HepG2 (cell line): ENCODE measurements around the gene RAB3D. TPM values are rescaled to one million over a fixed set of nuclear protein-coding genes. Genes with fewer than 3 reads are reported as not detected.
A peak's percentile ranks its signal among the peaks of the same experiment; 100 is the strongest.

ENCODE experiments used
- BORCS8-MEF2B ChIP-seq: sonication (generic); formaldehyde crosslinking; IDR thresholded peaks from 2 replicates; pipeline ENCODE4 v1.8.0; 2022; ENCODE audit warnings: mild to moderate bottlenecking, missing genetic modification reagents
- CAMTA2 ChIP-seq: sonication (generic); formaldehyde crosslinking; IDR thresholded peaks from 2 replicates; pipeline ENCODE4 v1.4.0; 2020; ENCODE audit warnings: mild to moderate bottlenecking, missing genetic modification reagents, borderline replicate concordance
- GABPB1 ChIP-seq: IDR thresholded peaks from 2 replicates; pipeline ENCODE4 v1.6.1; 2016; ENCODE audit warnings: mild to moderate bottlenecking, missing genetic modification reagents, moderate library complexity, missing compliant biosample characterization
- GLI4 ChIP-seq: sonication (generic); formaldehyde crosslinking; IDR thresholded peaks from 2 replicates; pipeline ENCODE4 v1.5.1; 2020; ENCODE audit warnings: missing genetic modification reagents, mild to moderate bottlenecking, moderate library complexity, borderline replicate concordance
- MIXL1 ChIP-seq: IDR thresholded peaks from 2 replicates; pipeline ENCODE4 v1.6.1; 2016
- NR2F6 ChIP-seq, 2 experiments: IDR thresholded peaks; 2 replicates each; pipeline ENCODE4 v1.6.1; 2016; ENCODE audit warnings: antibody characterized with exemption in 1 of 2, mild to moderate bottlenecking in 1 of 2
- PAF1 ChIP-seq: IDR thresholded peaks from 2 replicates; pipeline ENCODE4 v1.6.1; 2016; ENCODE audit warnings: missing genetic modification reagents, missing compliant biosample characterization
- PHF8 ChIP-seq: sonication (generic); formaldehyde crosslinking; IDR thresholded peaks from 2 replicates; pipeline ENCODE4 v1.5.0; 2020; ENCODE audit warnings: missing genetic modification reagents
- POLR2AphosphoS5 ChIP-seq: IDR thresholded peaks from 2 replicates; pipeline ENCODE4 v1.6.1; 2012; ENCODE audit warnings: low read depth, low read length
- RAD21 ChIP-seq: fragments of 450-650 bp; formaldehyde crosslinking; IDR thresholded peaks from 2 replicates; pipeline ENCODE4 v1.5.0; 2020; ENCODE audit warnings: mild to moderate bottlenecking
- RELA ChIP-seq: sonication (generic); formaldehyde crosslinking; IDR thresholded peaks from 2 replicates; pipeline ENCODE4 v1.4.0; 2020; ENCODE audit warnings: missing genetic modification reagents
- SRF ChIP-seq: IDR thresholded peaks from 2 replicates; pipeline ENCODE4 v1.6.1; 2011; ENCODE audit warnings: mild to moderate bottlenecking, low read depth, low read length, moderate library complexity
- TFDP1 ChIP-seq: IDR thresholded peaks from 2 replicates; pipeline ENCODE4 v1.6.1; 2016; ENCODE audit warnings: missing compliant biosample characterization, missing genetic modification reagents, borderline replicate concordance
- ZBED4 ChIP-seq: sonication (generic); formaldehyde crosslinking; IDR thresholded peaks from 2 replicates; pipeline ENCODE4 v1.4.0; 2020; ENCODE audit warnings: missing genetic modification reagents, borderline replicate concordance
- ZBTB34 ChIP-seq: sonication (generic); formaldehyde crosslinking; IDR thresholded peaks from 2 replicates; pipeline ENCODE4 v1.8.0; 2022; ENCODE audit warnings: mild to moderate bottlenecking, missing genetic modification reagents
- ZNF225 ChIP-seq: sonication (generic); formaldehyde crosslinking; IDR thresholded peaks from 2 replicates; pipeline ENCODE4 v1.4.0; 2020; ENCODE audit warnings: mild to moderate bottlenecking, missing genetic modification reagents
- ZNF333 ChIP-seq: sonication (generic); formaldehyde crosslinking; IDR thresholded peaks from 2 replicates; pipeline ENCODE4 v1.4.0; 2020; ENCODE audit warnings: mild to moderate bottlenecking, missing genetic modification reagents, borderline replicate concordance
- ZNF503 ChIP-seq: sonication (generic); formaldehyde crosslinking; IDR thresholded peaks from 2 replicates; pipeline ENCODE4 v1.4.0; 2020; ENCODE audit warnings: missing genetic modification reagents
- ZNF510 ChIP-seq: sonication (generic); formaldehyde crosslinking; IDR thresholded peaks from 2 replicates; pipeline ENCODE4 v1.4.0; 2020; ENCODE audit warnings: low read depth, mild to moderate bottlenecking, missing genetic modification reagents
- polyA plus RNA-seq, 8 experiments: library from polyadenylated mRNA; depleted of rRNA in 3 of 8; stranded (reverse) in 7 of 8; unstranded in 1 of 8; fragments of >200 nt; fragmentation: Illumina TruSeq in 4 of 8; extraction: Trizol in 4 of 8; gene quantifications; 2 replicates each; pipeline versions ENCODE4 v1.2.1 to v1.2.3, GENCODE V29; 2011 to 2016; ENCODE audit warnings: low read depth in 4 of 8, missing spikeins in 1 of 8, mixed read lengths in 1 of 8; ENCODE audit not compliant: insufficient read depth in 1 of 8
- total RNA-seq, 5 experiments: library from RNA; depleted of rRNA; stranded (reverse); fragments of >200 nt; fragmentation: Illumina TruSeq; extraction: Trizol; gene quantifications; 2 replicates each; pipeline ENCODE4 v1.2.3, GENCODE V29; 2016; ENCODE audit warnings: low read depth in 1 of 5

Gene RAB3D
- total and polyA plus RNA-seq, 2 of the 13 experiments (the other 11 are each of a cell fraction or from before 2014, with no cell fraction given) = 2.0 to 16.1 TPM

- no peak for TF ChIP-seq MIXL1 (CRISPR knock-in tag)
- 0 out of 2 replicates have a peak, but pooled peaks have one; percentile 30 for TF ChIP-seq ZNF225
- 0 out of 2 replicates have a peak, but pooled peaks have one; percentile 34 for TF ChIP-seq BORCS8-MEF2B (CRISPR knock-in tag)
- peak; percentile 36; the same call in 1 of the 2 replicates for TF ChIP-seq PHF8
- no peak for TF ChIP-seq CAMTA2
- TF ChIP-seq SRF = no peak
- TF ChIP-seq GLI4 (CRISPR knock-in tag) = no peak
- no peak for TF ChIP-seq POLR2AphosphoS5
- no peak for TF ChIP-seq ZBED4
- 0 out of 2 replicates have a peak, but pooled peaks have one; percentile 72 for TF ChIP-seq RELA
- peak; percentile 63 for TF ChIP-seq GABPB1
- TF ChIP-seq ZNF333 (CRISPR knock-in tag) = no peak
- peak; percentile 74 for TF ChIP-seq RAD21
- TF ChIP-seq ZNF510 (CRISPR knock-in tag) = no peak
- TF ChIP-seq TFDP1 (CRISPR knock-in tag) = peak; percentile 91
- no peak for TF ChIP-seq PAF1
- 0 out of 2 replicates have a peak, but pooled peaks have one; percentile 23 for TF ChIP-seq ZNF503 (CRISPR knock-in tag)
- no peak for TF ChIP-seq ZBTB34 (CRISPR knock-in tag)
- no peak for TF ChIP-seq NR2F6 (IDR thresholded peaks at IDR 0.05)
- peak; percentile 46; the same call in 1 of the 2 replicates for TF ChIP-seq NR2F6 (CRISPR knock-in tag; IDR thresholded peaks at IDR 0.05)
These were observed 43.6 kb upstream of the RAB3D start (continued) for GRCh38 chr19:11382898-11383705.
